Activated naive CD4-positive, alpha-beta T cell treated with anti-CD3 and anti-CD28 coated beads, Interleukin-2, amount 10 ng/mL, durations not matched to agents 7 days and 5 days (primary cell): ENCODE measurements around the gene ZDHHC14.
"Not testable (repeated sequence)": the region's sequence is repeated elsewhere in the genome, so short reads cannot be mapped to it uniquely, and the experiment has no call there.

Source experiments
- CTCF ChIA-PET: fragments of 350-600 bp; sonication (Branson Sonifier 250); formaldehyde crosslinking; loops from one replicate; lab custom pipeline; 2021; ENCODE audit warnings: antibody characterized with exemption; lab: Charles Lee
- DNase-seq: peaks from one replicate; pipeline ENCODE4 v3.0.0-alpha.2; 2020
- H3K27ac Mint-ChIP-seq: one replicate; pipeline ENCODE4 v1.8.0; 2021; ENCODE audit warnings: mild to moderate bottlenecking, moderate library complexity, mixed read lengths
- H3K27me3 Mint-ChIP-seq: one replicate; pipeline ENCODE4 v1.8.0; 2021; ENCODE audit warnings: mild to moderate bottlenecking, mixed read lengths
- H3K36me3 Mint-ChIP-seq: one replicate; pipeline ENCODE4 v1.8.0; 2021; ENCODE audit warnings: mixed read lengths
- H3K4me1 Mint-ChIP-seq: one replicate; pipeline ENCODE4 v1.8.0; 2021; ENCODE audit warnings: mixed read lengths
- H3K4me3 Mint-ChIP-seq: one replicate; pipeline ENCODE4 v1.8.0; 2021; ENCODE audit warnings: mild to moderate bottlenecking, moderate library complexity, mixed read lengths
- H3K9me3 Mint-ChIP-seq: one replicate; pipeline ENCODE4 v1.8.0; 2021; ENCODE audit warnings: mixed read lengths

The ZDHHC14 gene

DNA sequence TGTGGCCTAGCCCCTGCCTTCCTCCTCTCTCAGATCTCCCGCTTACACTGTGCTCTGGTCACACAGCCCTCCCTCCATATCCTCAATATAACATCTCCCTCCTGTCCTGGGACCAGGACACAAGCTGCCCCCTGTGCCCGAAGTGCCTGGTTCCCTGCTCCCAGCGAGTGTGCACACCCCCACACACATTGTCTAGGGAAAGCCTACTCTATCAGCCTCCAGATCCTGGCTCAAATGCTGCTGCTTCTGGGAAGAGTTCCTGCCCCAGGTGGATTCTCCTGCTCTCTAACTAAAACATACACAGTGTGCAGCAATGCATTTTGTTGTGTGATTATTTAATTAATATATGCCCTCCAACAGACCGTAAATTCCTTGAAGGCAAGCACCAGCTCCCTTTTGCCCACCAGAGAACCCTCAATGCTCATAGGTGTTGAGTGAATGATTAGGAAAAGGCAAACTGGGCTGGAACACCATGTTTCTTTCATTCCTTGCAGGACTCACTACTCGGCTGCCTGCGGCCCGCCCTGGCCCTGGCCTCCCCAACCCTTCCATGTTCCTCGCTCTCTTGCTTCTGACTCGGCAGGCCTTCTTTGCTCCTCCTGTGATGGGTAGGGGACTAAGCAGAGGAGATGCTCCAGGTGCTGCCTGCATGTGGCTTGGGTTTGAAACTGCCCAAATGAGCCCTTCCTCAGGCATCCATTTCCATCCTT is 194.6 kb downstream of the ZDHHC14 start:
- H3K27me3 Mint-ChIP-seq, result peaks cover 15% of the 10 kb centered on the region
- no peaks in the 10 kb centered on the region for H3K36me3 Mint-ChIP-seq
- CTCF ChIA-PET, result no interaction called here
- no peaks in the 10 kb centered on the region for H3K9me3 Mint-ChIP-seq
- H3K27ac Mint-ChIP-seq, result no peak overlapping the region
- H3K4me1 Mint-ChIP-seq, result peaks cover 8% of the 10 kb centered on the region
- H3K4me3 Mint-ChIP-seq, result no peak overlapping the region
- no peak for DNase-seq

DNA sequence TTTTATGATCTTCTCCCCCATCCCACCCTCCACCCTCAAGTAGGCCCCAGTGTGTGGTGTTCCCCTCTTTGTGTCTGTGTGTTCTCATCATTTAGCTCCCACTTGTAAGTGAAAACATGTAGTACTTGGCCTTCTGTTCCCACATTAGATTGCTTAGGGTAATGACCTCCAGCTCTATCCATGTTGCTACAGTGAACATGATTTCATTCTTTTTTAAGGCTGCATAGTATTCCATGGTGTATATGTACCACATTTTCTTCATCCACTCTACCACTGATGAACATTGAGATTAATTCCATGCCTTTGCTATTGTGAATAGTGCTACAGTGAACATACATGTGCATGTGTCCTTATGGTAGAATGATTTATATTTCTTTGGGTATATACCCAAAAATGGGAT is 196.0 kb downstream of the ZDHHC14 start:
- peaks cover 15% of the 10 kb centered on the region for H3K27me3 Mint-ChIP-seq
- H3K4me3 Mint-ChIP-seq, CTCF ChIA-PET, DNase-seq, H3K9me3 Mint-ChIP-seq, H3K4me1 Mint-ChIP-seq, H3K36me3 Mint-ChIP-seq, H3K27ac Mint-ChIP-seq: not testable (repeated sequence)

DNA sequence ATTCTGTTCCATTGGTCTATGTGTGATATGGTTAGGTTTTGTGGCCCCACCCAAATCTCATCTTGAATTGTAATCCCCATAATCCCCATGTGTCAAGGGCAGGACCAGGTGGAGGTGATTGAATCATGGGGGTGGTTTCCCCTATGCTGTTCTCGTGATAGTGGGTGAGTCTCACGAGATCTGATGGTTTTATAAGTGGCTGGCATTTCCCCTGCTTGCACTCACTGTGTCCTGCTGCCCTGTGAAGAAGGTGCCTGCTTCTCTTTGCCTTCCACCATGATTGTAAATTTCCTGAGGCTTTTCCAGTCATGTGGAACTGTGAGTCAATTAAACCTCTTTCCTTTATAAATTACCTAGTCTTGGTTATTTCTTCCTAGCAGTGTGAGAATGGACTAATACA is 197.5 kb downstream of the ZDHHC14 start:
- CTCF ChIA-PET, H3K36me3 Mint-ChIP-seq, H3K4me1 Mint-ChIP-seq, H3K27ac Mint-ChIP-seq, DNase-seq, H3K4me3 Mint-ChIP-seq: not testable (repeated sequence)
- peaks cover 13% of the 10 kb centered on the region for H3K27me3 Mint-ChIP-seq
- H3K9me3 Mint-ChIP-seq, result peaks cover 21% of the 10 kb centered on the region

DNA sequence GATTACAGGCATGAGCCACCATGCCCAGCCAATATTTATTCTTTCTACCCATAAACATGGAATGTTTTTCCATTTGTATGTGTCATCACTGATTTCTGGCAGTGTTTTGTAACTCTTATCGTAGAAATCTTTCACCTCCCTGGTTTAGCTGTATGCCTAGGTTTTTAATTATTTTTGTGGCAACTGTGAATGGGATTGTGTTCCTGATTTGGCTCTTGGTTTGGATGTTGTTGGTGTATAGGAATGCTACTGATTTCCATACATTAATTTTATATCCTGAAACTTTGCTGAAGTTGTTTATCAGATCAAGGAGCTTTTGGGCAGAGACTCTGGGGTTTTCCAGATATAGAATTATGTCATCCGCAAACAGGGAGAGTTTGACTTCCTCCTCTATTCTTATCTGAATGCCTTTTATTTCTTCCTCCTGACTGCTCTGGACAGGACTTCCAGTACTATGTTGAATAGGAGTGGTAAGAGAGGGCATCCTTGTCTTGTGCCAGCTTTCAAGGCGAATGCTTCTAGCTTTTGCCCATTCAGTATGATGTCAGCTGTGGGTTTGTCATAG is 198.6 kb downstream of the ZDHHC14 start:
- Mint-ChIP-seq H3K27ac (no peak overlapping the region), H3K4me1 (no peaks in the 10 kb centered on the region), H3K4me3 (no peak overlapping the region), H3K36me3 (peaks cover 7% of the 10 kb centered on the region), H3K27me3 (peaks cover 11% of the 10 kb centered on the region), H3K9me3 (peaks cover 21% of the 10 kb centered on the region)
- CTCF ChIA-PET, result no interaction called here
- no peak for DNase-seq

- Mint-ChIP-seq H3K36me3 (peaks cover 9% of the 10 kb centered on the region), H3K4me1 (peaks cover 6% of the 10 kb centered on the region), H3K4me3 (no peak overlapping the region), H3K27me3 (peaks cover 7% of the 10 kb centered on the region), H3K9me3 (peaks cover 27% of the 10 kb centered on the region), H3K27ac (no peak overlapping the region)
- CTCF ChIA-PET, result no interaction called here
- no peak for DNase-seq
Measured at GRCh38 chr6:157584036-157584435, 203.0 kb downstream of the ZDHHC14 start.

- H3K27ac Mint-ChIP-seq, result no peak overlapping the region
- CTCF ChIA-PET, result interaction anchor here (0.6 kb wide), 1 partner anchor 82 kb away, joined by 5 read pairs; no protein-coding TSS in a partner anchor
- no peak overlapping the region for H3K4me3 Mint-ChIP-seq
- peaks cover 7% of the 10 kb centered on the region for H3K27me3 Mint-ChIP-seq
- peaks cover 39% of the 10 kb centered on the region for H3K9me3 Mint-ChIP-seq
- H3K4me1 Mint-ChIP-seq, result peaks cover 6% of the 10 kb centered on the region
- DNase-seq, result peak; percentile 38
- H3K36me3 Mint-ChIP-seq, result peaks cover 14% of the 10 kb centered on the region
Measured at GRCh38 chr6:157585274-157586087, 204.5 kb downstream of the ZDHHC14 start.

DNA sequence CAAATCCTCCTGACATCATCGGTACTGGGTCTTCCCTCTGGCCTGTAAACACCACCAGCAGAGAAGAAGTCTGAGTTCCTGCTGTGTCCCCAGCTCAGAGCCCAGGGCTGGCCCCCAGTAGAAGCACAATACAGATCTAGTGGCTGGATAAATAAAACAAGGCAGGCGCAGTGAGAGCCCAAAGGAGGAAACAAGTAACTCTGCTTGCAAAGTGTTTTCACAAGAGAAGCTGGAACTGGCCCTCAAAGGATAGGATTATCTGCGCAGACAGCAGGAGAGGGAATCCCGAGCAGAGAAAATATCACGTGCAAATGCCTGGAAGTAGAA is 205.1 kb downstream of the ZDHHC14 start:
- no peak for DNase-seq
- Mint-ChIP-seq H3K4me1 (peaks cover 6% of the 10 kb centered on the region), H3K4me3 (no peak overlapping the region), H3K27ac (no peak overlapping the region), H3K9me3 (peaks cover 45% of the 10 kb centered on the region), H3K36me3 (peaks cover 14% of the 10 kb centered on the region), H3K27me3 (peaks cover 7% of the 10 kb centered on the region)
- CTCF ChIA-PET, result interaction anchor here (1.0 kb wide), 1 partner anchor 16 kb away, joined by 4 read pairs; no protein-coding TSS in a partner anchor

- Mint-ChIP-seq H3K36me3 (peaks cover 11% of the 10 kb centered on the region), H3K4me3 (no peak overlapping the region), H3K27me3 (peaks cover 7% of the 10 kb centered on the region), H3K9me3 (peaks cover 44% of the 10 kb centered on the region), H3K4me1 (peaks cover 6% of the 10 kb centered on the region), H3K27ac (no peak overlapping the region)
- DNase-seq, result no peak
- CTCF ChIA-PET, result interaction anchor here (1.0 to 1.4 kb wide), 4 partner anchors 10 to 17 kb away, joined by 3 to 4 read pairs (median 3); no protein-coding TSS in a partner anchor
Measured at GRCh38 chr6:157586476-157587126, 205.6 kb downstream of the ZDHHC14 start.

- H3K4me3 Mint-ChIP-seq, result no peak overlapping the region
- peaks cover 42% of the 10 kb centered on the region for H3K9me3 Mint-ChIP-seq
- CTCF ChIA-PET, result interaction anchor here (1.0 to 1.4 kb wide), 4 partner anchors 9 to 18 kb away, joined by 3 to 4 read pairs (median 3); no protein-coding TSS in a partner anchor
- H3K27me3 Mint-ChIP-seq, result peaks cover 7% of the 10 kb centered on the region
- H3K4me1 Mint-ChIP-seq, result peaks cover 6% of the 10 kb centered on the region
- no peak overlapping the region for H3K27ac Mint-ChIP-seq
- peaks cover 11% of the 10 kb centered on the region for H3K36me3 Mint-ChIP-seq
- no peak for DNase-seq
Measured at GRCh38 chr6:157587127-157587926, 206.3 kb downstream of the ZDHHC14 start.

- H3K4me3 Mint-ChIP-seq, result not testable (repeated sequence)
Measured at GRCh38 chr6:157590654-157591053, 209.7 kb downstream of the ZDHHC14 start.

GRCh38 chr6:157592541-157592940 is 211.6 kb downstream of the ZDHHC14 start:
- Mint-ChIP-seq H3K9me3 (peaks cover 29% of the 10 kb centered on the region), H3K36me3 (peaks cover 7% of the 10 kb centered on the region), H3K4me3 (no peak overlapping the region), H3K27ac (no peak overlapping the region), H3K4me1 (no peaks in the 10 kb centered on the region), H3K27me3 (no peaks in the 10 kb centered on the region)
- CTCF ChIA-PET, result interaction anchor here (2.4 kb wide), 1 partner anchor 278 kb away, joined by 7 read pairs; no protein-coding TSS in a partner anchor
- no peak for DNase-seq

More at GRCh38 chr6:157590654-157591053, 209.7 kb downstream of the ZDHHC14 start:
- CTCF ChIA-PET, H3K36me3 Mint-ChIP-seq, H3K4me1 Mint-ChIP-seq, H3K27me3 Mint-ChIP-seq, DNase-seq, H3K27ac Mint-ChIP-seq: not testable (repeated sequence)
- peaks cover 29% of the 10 kb centered on the region for H3K9me3 Mint-ChIP-seq

GRCh38 chr6:157592980-157593379 is 212.0 kb downstream of the ZDHHC14 start:
- no peak overlapping the region for H3K4me3 Mint-ChIP-seq
- no peak for DNase-seq
- CTCF ChIA-PET, result interaction anchor here (2.4 kb wide), 1 partner anchor 278 kb away, joined by 7 read pairs; no protein-coding TSS in a partner anchor
- H3K27me3 Mint-ChIP-seq, result no peaks in the 10 kb centered on the region
- peaks cover 7% of the 10 kb centered on the region for H3K36me3 Mint-ChIP-seq
- H3K27ac Mint-ChIP-seq, result no peak overlapping the region
- H3K4me1 Mint-ChIP-seq, result no peaks in the 10 kb centered on the region
- H3K9me3 Mint-ChIP-seq, result peaks cover 29% of the 10 kb centered on the region

GRCh38 chr6:157593596-157593995 is 212.6 kb downstream of the ZDHHC14 start:
- Mint-ChIP-seq H3K9me3 (peaks cover 27% of the 10 kb centered on the region), H3K27ac (no peak overlapping the region), H3K4me1 (no peaks in the 10 kb centered on the region), H3K36me3 (peaks cover 7% of the 10 kb centered on the region), H3K27me3 (no peaks in the 10 kb centered on the region), H3K4me3 (no peak overlapping the region)
- CTCF ChIA-PET, result interaction anchor here (1.2 to 2.4 kb wide), 2 partner anchors 13 to 279 kb away, joined by 4 to 7 read pairs; no protein-coding TSS in a partner anchor
- no peak for DNase-seq
